Effector memory CD4-positive, alpha-beta T cell (primary cell): ENCODE data around the gene GPR152.

Experiments
- DNase-seq, 3 donors: peaks; one replicate each; pipeline ENCODE4 v3.0.0-alpha.2; 2020
- H3K27ac ChIP-seq: 2 replicates; pipeline ENCODE4 v1.7.0; 2013; ENCODE audit warnings: mild to moderate bottlenecking, low read length, moderate library complexity; ENCODE audit not compliant: insufficient read depth, poor library complexity, severe bottlenecking
- H3K27me3 ChIP-seq: replicated peaks from 2 replicates; pipeline ENCODE4 v1.7.0; 2013; ENCODE audit warnings: mild to moderate bottlenecking, low read length; ENCODE audit not compliant: insufficient read depth, control insufficient read depth, poor library complexity, severe bottlenecking
- H3K36me3 ChIP-seq: 2 replicates; pipeline ENCODE4 v1.7.0; 2013; ENCODE audit warnings: mild to moderate bottlenecking, low read length, moderate library complexity; ENCODE audit not compliant: control insufficient read depth, insufficient read depth
- H3K4me1 ChIP-seq: 2 replicates; pipeline ENCODE4 v1.7.0; 2013; ENCODE audit warnings: low read length, mild to moderate bottlenecking; ENCODE audit not compliant: control insufficient read depth, insufficient read depth, poor library complexity, severe bottlenecking
- H3K4me3 ChIP-seq: 2 replicates; pipeline ENCODE4 v1.7.0; 2013; ENCODE audit warnings: low read length, low read depth, mild to moderate bottlenecking; ENCODE audit not compliant: insufficient read depth, poor library complexity, severe bottlenecking
- H3K9me3 ChIP-seq: 2 replicates; pipeline ENCODE4 v1.7.0; 2013; ENCODE audit warnings: mild to moderate bottlenecking, low read length, moderate library complexity; ENCODE audit not compliant: control insufficient read depth

The GPR152 gene

DNA sequence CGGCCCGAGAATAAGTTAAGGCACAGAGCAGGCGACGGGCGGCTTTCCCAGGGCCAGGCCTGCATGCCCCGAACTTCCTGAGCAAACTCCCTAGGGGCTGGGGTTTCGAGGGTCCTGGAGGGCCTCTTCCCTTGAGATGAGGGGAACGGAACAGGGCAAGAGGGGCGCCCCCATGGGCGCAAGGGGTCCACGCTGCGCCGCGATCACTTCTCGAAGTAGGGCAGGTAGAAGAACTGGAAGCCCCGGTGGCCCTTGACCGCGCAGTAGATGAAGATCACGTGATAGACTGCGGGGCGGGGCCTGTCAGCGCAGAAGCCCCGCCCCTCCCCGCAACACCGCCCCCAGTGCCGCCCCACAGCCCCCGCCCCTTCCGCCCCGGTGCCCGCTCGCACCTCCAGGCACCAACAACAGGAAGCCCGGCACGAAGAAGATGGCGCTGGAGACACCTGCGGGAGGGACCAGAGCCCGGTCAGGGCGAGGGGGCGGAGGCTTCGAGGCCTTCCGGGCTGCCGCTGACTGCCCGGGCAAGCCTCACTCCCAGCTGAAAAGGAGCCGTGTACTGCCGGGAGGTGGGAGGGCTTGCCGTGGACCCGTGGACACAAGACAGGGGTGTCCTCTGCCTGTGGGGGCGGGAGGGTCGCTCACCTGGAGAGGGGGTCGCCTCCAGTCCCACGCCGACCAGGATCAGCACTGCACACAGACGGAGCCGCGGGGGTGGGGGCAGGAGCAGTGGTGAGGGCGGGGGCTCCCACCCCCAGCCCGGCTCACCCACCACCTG is 12.1 kb upstream of the GPR152 start:
- Histone ChIP-seq H3K36me3 (no peaks in the 10 kb centered on the region), H3K4me3 (peak overlapping the region; percentile 50), H3K9me3 (no peaks in the 10 kb centered on the region), H3K27me3 (no peaks in the 10 kb centered on the region), H3K27ac (peak overlapping the region; percentile 86), H3K4me1 (peaks cover 42% of the 10 kb centered on the region)
- peak; percentile 87 to 94 (median 92) for DNase-seq

DNA sequence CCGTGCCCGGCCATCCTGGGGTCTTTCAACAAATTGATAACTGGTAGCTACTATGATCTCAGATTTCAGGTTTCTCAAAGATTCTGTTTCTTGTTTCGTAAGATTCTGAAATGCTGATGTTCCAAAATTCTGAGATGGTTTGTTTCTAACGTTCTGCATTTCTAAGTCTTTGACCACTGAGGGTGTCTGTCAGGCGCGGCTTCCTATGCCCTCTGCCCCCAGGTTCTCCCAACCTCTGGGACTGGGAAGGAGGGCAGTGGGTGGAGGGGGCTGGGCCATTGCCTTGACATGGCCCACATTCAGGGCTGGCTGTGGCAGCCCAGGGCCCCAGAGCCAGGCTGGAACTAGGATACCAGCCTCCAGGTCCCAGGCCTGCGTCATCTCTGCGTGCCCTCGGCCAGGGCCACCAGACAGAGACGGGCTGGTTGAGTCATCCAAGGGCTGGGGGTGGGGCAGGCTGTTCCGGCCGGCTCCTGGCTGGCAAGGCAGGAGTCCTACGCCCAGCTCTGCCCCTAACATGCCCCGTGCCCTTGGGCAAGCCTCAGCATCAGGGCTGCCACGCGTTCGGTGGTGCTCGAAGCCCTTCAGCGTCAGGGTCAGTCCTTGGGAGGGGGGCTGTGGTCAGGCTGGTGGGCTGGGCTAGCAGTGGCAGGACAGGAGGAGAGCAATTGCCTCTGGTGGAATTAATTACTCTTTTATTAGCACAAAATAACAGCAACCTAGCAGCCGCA is 11.3 kb upstream of the GPR152 start:
- Histone ChIP-seq H3K4me3 (peak overlapping the region; percentile 42), H3K9me3 (no peaks in the 10 kb centered on the region), H3K36me3 (no peaks in the 10 kb centered on the region), H3K4me1 (peaks cover 38% of the 10 kb centered on the region), H3K27me3 (no peaks in the 10 kb centered on the region), H3K27ac (peak overlapping the region; percentile 86)
- no peak for DNase-seq

DNA sequence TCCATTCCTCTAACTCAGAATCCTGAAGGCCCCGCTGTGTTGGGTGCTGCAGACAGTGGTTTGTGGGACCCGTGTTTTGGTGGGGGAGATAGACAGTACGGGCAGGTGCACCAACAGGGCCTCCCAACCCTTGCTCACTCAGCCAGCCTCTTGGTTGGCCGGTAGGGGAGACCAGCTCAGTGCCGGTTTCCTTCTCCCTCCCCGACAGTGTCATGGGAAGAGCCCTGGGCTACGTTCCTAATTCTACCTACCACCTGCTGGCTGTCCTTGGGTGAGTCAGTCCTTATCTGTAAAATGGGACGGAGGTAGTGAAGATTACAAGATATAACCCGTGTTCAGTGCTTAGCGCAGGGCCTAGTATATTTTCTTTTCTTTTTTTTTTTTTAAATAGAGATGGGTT is 10.7 kb upstream of the GPR152 start:
- Histone ChIP-seq H3K36me3 (no peaks in the 10 kb centered on the region), H3K27ac (no peak overlapping the region), H3K4me3 (no peak overlapping the region), H3K27me3 (no peaks in the 10 kb centered on the region), H3K4me1 (peaks cover 32% of the 10 kb centered on the region), H3K9me3 (no peaks in the 10 kb centered on the region)
- DNase-seq: no peak

DNA sequence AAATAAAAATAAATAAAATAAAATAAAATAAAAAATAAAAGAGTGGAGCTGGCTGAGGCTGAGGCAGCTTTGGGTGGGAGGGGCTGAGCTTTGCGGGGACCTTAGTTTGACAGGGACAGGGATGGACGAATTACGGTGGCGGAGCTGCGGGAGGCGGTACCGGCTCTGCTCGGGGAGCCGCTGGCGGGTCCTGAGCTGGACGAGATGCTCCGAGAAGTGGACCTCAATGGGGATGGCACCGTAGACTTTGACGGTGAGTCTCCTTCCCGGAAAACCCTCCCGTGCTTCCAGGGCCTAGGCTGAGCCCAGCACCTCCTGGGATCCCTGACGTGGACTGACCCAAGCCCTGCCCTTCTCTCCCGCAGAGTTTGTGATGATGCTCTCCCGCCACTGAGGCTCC is 5.7 kb upstream of the GPR152 start:
- Histone ChIP-seq H3K4me3 (no peak overlapping the region), H3K27me3 (no peaks in the 10 kb centered on the region), H3K36me3 (no peaks in the 10 kb centered on the region), H3K9me3 (no peaks in the 10 kb centered on the region), H3K4me1 (no peaks in the 10 kb centered on the region), H3K27ac (no peak overlapping the region)
- DNase-seq: no peak

DNA sequence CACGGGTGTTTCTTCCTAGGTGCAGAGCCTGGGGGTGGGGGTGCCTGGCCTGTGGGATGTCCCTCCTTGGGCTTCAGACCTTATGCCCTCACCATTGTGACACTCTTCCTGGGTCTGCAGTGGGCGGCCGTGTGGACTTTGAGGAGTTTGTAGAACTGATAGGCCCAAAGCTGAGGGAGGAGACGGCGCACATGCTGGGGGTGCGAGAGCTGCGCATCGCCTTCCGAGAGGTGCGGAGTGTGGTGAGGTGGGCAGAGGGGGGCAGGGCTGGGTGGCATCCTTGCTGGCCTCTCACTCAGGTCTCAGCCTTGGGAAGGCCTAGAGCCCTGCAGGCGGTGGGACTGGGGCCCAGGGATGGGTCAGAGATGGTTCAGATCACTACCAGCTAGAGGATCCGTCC is 4.9 kb upstream of the GPR152 start:
- Histone ChIP-seq H3K36me3 (no peaks in the 10 kb centered on the region), H3K27ac (no peak overlapping the region), H3K9me3 (no peaks in the 10 kb centered on the region), H3K4me3 (no peak overlapping the region), H3K27me3 (no peaks in the 10 kb centered on the region), H3K4me1 (no peaks in the 10 kb centered on the region)
- DNase-seq: no peak

DNA sequence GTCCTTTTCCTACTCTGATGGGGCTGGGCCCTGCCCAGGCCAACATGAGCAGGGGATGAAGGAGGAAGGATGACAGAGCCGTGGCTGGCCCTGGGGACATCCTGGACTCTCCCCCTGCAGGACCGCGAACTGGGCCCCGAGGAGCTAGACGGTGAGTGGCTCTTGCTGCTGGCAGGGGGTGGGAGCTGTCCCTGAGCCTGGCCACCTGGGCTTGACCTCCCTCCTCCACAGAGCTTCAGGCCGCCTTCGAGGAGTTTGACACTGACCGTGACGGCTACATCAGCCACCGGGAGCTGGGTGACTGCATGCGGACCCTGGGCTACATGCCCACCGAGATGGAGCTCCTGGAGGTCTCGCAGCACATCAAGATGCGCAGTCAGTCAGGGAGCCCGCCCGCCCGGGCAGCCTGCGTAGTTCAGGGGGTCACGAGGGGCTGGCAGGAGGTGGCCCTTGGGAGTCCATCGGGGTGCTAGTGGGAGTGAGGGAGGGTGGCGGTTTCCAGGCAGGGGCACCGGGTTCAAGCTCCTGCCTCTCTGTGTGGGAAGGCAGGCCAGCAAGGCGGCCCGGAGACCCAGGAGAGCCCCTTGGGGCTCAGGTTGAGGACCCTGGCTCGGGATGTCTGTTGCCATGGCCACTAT is 3.7 kb upstream of the GPR152 start:
- H3K4me1 ChIP-seq: no peaks in the 10 kb centered on the region
- no peak overlapping the region for H3K27ac ChIP-seq
- H3K36me3 ChIP-seq: no peaks in the 10 kb centered on the region
- no peak for DNase-seq
- no peaks in the 10 kb centered on the region for H3K9me3 ChIP-seq
- H3K27me3 ChIP-seq: no peaks in the 10 kb centered on the region
- H3K4me3 ChIP-seq: no peak overlapping the region

DNA sequence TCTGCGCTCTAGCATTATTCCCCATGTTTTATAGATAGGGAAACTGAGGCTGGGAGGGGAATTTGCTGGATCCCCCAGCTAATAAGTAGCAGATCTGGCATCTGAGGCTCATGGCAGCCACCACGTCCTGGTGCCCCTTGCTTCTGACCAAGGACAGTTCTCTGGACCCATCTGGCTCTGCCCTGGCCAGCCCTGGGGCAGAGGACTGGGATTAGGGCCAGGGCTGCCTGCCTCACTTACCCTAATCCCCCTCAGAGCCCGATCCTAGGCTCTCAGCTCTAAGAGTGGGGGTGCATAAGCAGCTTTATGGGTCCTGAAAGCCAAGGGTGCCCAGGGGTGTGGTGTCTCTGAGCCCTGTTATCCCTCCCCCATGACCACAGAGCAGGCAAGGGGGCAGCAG is 2.5 kb upstream of the GPR152 start, which contains the start of gene CABP4:
Gene CABP4 (plus strand): TSS at position 301 of the 400 bp plus-strand sequence. CDS start 70 bp downstream, at position 371.
- no peaks in the 10 kb centered on the region for H3K9me3 ChIP-seq
- no peaks in the 10 kb centered on the region for H3K27me3 ChIP-seq
- no peak for DNase-seq
- H3K27ac ChIP-seq: no peak within 1 kb of the TSS
- no peaks in the 10 kb centered on the region for H3K4me1 ChIP-seq
- no peak within 1 kb of the TSS for H3K4me3 ChIP-seq
- no peaks in the 10 kb centered on the region for H3K36me3 ChIP-seq

DNA sequence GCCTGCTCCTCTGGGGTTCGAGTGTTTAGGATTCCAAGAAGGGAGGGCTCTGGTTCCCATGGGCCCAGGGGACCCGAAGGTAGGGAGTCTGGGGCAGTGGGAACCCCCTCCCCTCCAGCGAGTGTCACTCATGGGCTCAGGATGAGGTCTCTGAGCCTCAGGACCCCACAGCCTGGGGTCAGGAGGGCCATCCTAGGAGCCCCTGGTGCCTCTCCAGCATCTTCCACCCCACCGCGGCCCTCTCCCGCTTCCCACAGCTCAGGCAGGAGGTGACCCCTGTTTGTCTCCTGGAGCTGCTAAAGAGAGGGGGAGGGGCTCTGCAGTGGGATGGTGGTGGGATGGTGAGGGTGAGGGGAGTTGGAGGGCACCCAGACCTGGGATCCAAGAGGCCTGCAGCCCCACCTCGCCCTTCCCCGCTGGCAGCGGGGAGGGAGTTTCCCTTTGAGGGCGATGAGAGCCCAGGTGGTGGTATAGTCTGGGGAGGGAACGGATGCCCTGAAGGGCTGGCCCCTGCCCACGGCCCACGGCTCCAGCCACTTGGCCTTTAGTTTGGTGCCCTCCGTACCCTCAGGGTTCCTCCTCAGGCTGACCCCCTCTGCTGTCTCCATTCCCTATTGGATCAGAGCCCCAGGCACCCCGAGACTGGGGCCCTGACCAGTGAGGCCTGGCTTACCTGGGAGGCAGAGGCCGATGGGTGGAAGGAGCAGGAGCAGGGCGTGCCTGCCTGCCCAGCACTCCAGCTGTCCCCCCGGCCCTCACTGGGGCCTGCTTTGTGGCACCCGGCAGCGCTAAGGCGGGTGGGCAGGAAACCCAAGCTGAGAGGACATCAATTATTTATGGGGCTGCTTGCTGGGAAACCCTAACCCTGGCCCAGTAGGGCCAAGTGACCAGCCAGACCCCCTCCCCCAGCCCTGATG is 1.5 kb upstream of the GPR152 start:
- H3K27me3 ChIP-seq: no peaks in the 10 kb centered on the region
- no peak overlapping the region for H3K4me3 ChIP-seq
- H3K36me3 ChIP-seq: no peaks in the 10 kb centered on the region
- H3K27ac ChIP-seq: no peak overlapping the region
- H3K9me3 ChIP-seq: no peaks in the 10 kb centered on the region
- H3K4me1 ChIP-seq: peaks cover 4% of the 10 kb centered on the region
- DNase-seq: no peak

DNA sequence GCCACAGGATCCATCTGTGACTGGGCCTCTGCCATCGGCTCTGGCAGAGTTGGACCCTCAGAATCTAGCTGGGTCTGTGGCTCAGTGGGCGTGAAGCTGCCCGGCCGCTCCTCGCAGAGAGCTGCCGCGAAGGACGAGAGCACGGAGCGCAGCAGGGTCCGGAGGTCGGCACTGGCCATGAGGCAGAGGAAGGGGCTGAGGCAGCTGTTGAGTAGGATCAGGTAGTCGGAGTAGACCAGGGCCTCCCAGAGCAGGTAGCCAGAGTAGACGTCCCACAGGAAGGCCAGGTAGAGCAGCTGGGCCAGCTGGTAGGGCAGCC is 912 bp downstream of the GPR152 start:
- DNase-seq: no peak
- Histone ChIP-seq H3K27me3 (no peaks in the 10 kb centered on the region), H3K4me1 (peaks cover 22% of the 10 kb centered on the region), H3K36me3 (no peaks in the 10 kb centered on the region), H3K9me3 (no peaks in the 10 kb centered on the region), H3K4me3 (no peak overlapping the region), H3K27ac (no peak overlapping the region)
